ENCODE results near the gene CHML. TPM values are rescaled to one million over a fixed set of nuclear protein-coding genes. Genes with fewer than 3 reads are reported as not detected.

The CHML gene
- total and polyA plus RNA-seq, 2 of the 8 experiments (the other 6 are each of a cell fraction or from before 2014, with no cell fraction given) = 11.5 to 82.4 TPM

GRCh38 chr1:241646201-241646600 lies 6.0 kb upstream of the CHML start:
- no peak for DNase-seq (ENCODE audit: low read depth in 1 of 2, low spot score in 2 of 2)
- H3K18ac ChIP-seq (ENCODE audit: extremely low read depth, low read length) = no peak overlapping the region
- ChIA-PET POLR2A (ENCODE audit: partially characterized antibody) (no interaction called here), CTCF (ENCODE audit: partially characterized antibody) (interaction anchor here (0.6 to 1.6 kb wide), 2 partner anchors 17 to 268 kb away, joined by 3 read pairs; no protein-coding TSS in a partner anchor)
- H3K9ac ChIP-seq (replicated peaks in 1 of 4; ENCODE audit: extremely low read depth in 1 of 4, low read depth in 3 of 4, low read length in 3 of 4) = no peak overlapping the region
- no peak overlapping the region for H3K27ac ChIP-seq (ENCODE audit: low read depth, low read length)
- no peaks in the 10 kb centered on the region for H3K4me1 ChIP-seq (replicated peaks in 1 of 4; ENCODE audit: control insufficient read depth in 3 of 4, insufficient read depth in 4 of 4, low read length in 3 of 4)
- no peak overlapping the region for H2BK120ac ChIP-seq (replicated peaks; ENCODE audit: low read depth, low read length)
- no peak overlapping the region for H4K8ac ChIP-seq (ENCODE audit: extremely low read depth, insufficient read depth, low read length)
- TF ChIP-seq SIN3A (conservative IDR thresholded peaks at IDR 0.05 in 1 of 2, IDR thresholded peaks at IDR 0.05 in 1 of 2; ENCODE audit: low read depth in 1 of 2, low read length in 2 of 2) (no peak), POLR2AphosphoS5 (IDR thresholded peaks at IDR 0.05; ENCODE audit: low read depth, low read length) (no peak), RBBP5 (IDR thresholded peaks at IDR 0.05; ENCODE audit: borderline replicate concordance, low read depth, low read length) (no peak), SIRT6 (IDR thresholded peaks at IDR 0.05; ENCODE audit: low read length) (no peak)
- H2BK12ac ChIP-seq (ENCODE audit: low read depth, low read length) = no peak overlapping the region
- no peaks in the 10 kb centered on the region for H3K79me2 ChIP-seq (ENCODE audit: control insufficient read depth in 1 of 2, insufficient read depth in 2 of 2, low read length in 2 of 2)
- H3K79me1 ChIP-seq (ENCODE audit: low read depth, low read length) = no peaks in the 10 kb centered on the region
- no peaks in the 10 kb centered on the region for H3K27me3 ChIP-seq (replicated peaks in 1 of 4; ENCODE audit: control insufficient read depth in 3 of 4, extremely low read depth in 1 of 4, insufficient read depth in 3 of 4, low read length in 3 of 4)
- no peak overlapping the region for H2BK20ac ChIP-seq (ENCODE audit: low read length)
- no peak overlapping the region for H4K91ac ChIP-seq (replicated peaks; ENCODE audit: insufficient read length, low read length)
- no peak overlapping the region for H3K23ac ChIP-seq (ENCODE audit: insufficient read length)
- no peak overlapping the region for H3K4me2 ChIP-seq (ENCODE audit: insufficient read depth in 1 of 2, low read depth in 2 of 2, low read length in 2 of 2)
- WGBS, 2 experiments (ENCODE audit: extremely low coverage in 1 of 2, insufficient coverage in 1 of 2, insufficient read length in 1 of 2, insufficient replicate concordance in 2 of 2, low coverage in 1 of 2, low lambda C conversion rate in 2 of 2, missing lambda C conversion rate in 1 of 2) = 86% methylated on average over 7 of the region's 7 CpGs; no CpG with 5 or more reads in 1 of the 2 experiments
- peaks cover 0 to 6% of the 10 kb centered on the region in 2 experiments; a peak in 1 of 4 replicates for H3K9me3 ChIP-seq (ENCODE audit: insufficient read depth in 2 of 2, low read depth in 1 of 2, low read length in 1 of 2)
- H2AK5ac ChIP-seq (ENCODE audit: low read depth, low read length) = no peak overlapping the region
- H3K36me3 ChIP-seq (ENCODE audit: control insufficient read depth in 2 of 4, insufficient read depth in 4 of 4, low read length in 3 of 4) = no peaks in the 10 kb centered on the region
- no peak overlapping the region for H2BK5ac ChIP-seq (ENCODE audit: low read depth, low read length)
- H3K23me2 ChIP-seq (ENCODE audit: low read depth, low read length) = no peaks in the 10 kb centered on the region
- no peak overlapping the region for H4K5ac ChIP-seq (ENCODE audit: insufficient read length, low read depth, low read length)
- no peak overlapping the region for H3K4me3 ChIP-seq (ENCODE audit: extremely low read depth in 1 of 4, insufficient read depth in 2 of 4, low read depth in 3 of 4, low read length in 4 of 4)
- no peak overlapping the region for H2AFZ ChIP-seq (ENCODE audit: low read length)
- no peak overlapping the region for H2BK15ac ChIP-seq (ENCODE audit: low read length)
- no peaks in the 10 kb centered on the region for H4K20me1 ChIP-seq (replicated peaks in 1 of 2; ENCODE audit: control insufficient read depth in 1 of 2, insufficient read depth in 2 of 2, low read length in 2 of 2)
- H3K56ac ChIP-seq (replicated peaks; ENCODE audit: insufficient read length, low read depth, low read length) = no peak overlapping the region
- no peak overlapping the region for H3K4ac ChIP-seq (replicated peaks; ENCODE audit: insufficient read length, low read depth, low read length)
- H3K14ac ChIP-seq (ENCODE audit: insufficient read length) = no peak overlapping the region
- FAIRE-seq = no peak

Measured in H1 (cell line).